ENCODE data around the gene KBTBD4. TPM values are rescaled to one million over a fixed set of nuclear protein-coding genes. Genes with fewer than 3 reads are reported as not detected.
"Not testable (repeated sequence)": the region's sequence is repeated elsewhere in the genome, so short reads cannot be mapped to it uniquely, and the experiment has no call there.

KBTBD4 gene
- total RNA-seq, 1 experiment from 2014 or later: 15.9 TPM

GRCh38 chr11:47562393-47562792, 16.4 kb downstream of the KBTBD4 start:
- H3K4me3 Mint-ChIP-seq; H3K18ac ChIP-seq (ENCODE audit: insufficient read length, low read depth, low read length); H3K4me1 ChIP-seq (ENCODE audit: insufficient read depth, low read length); H3K9me3 ChIP-seq (ENCODE audit: control insufficient read depth, low read depth, low read length); H2BK12ac ChIP-seq (ENCODE audit: insufficient read length, low read depth, low read length); H2BK120ac ChIP-seq (ENCODE audit: low read depth, low read length, poor library complexity, severe bottlenecking); H3K27ac ChIP-seq (ENCODE audit: insufficient read length, low read depth, low read length); H3K4me1 Mint-ChIP-seq; H3K9me3 Mint-ChIP-seq; H3K14ac ChIP-seq (ENCODE audit: insufficient read depth, low read length); H2BK5ac ChIP-seq (ENCODE audit: insufficient read length, low read length); H3K79me1 ChIP-seq (ENCODE audit: insufficient read depth, low read depth, low read length, poor library complexity, severe bottlenecking); H3K79me2 ChIP-seq (ENCODE audit: insufficient read depth, low read length); H4K91ac ChIP-seq (ENCODE audit: insufficient read length, low read depth, low read length); H3K4ac ChIP-seq (ENCODE audit: low read depth, low read length); DNase-seq; H3K23me2 ChIP-seq (ENCODE audit: insufficient read length, low read depth, low read length, poor library complexity, severe bottlenecking); H2BK15ac ChIP-seq (ENCODE audit: low read depth, low read length); H2AK5ac ChIP-seq (ENCODE audit: insufficient read length, low read length); H4K20me1 ChIP-seq (ENCODE audit: control insufficient read depth, insufficient read depth, insufficient read length); H3K4me2 ChIP-seq (ENCODE audit: insufficient read depth, insufficient read length, low read length); H4K8ac ChIP-seq (replicated peaks; ENCODE audit: insufficient read length, low read depth, low read length); H2AFZ ChIP-seq (ENCODE audit: low read length); H3K27ac Mint-ChIP-seq; H4K5ac ChIP-seq (ENCODE audit: insufficient read length, low read depth, low read length); H3K56ac ChIP-seq (ENCODE audit: insufficient read length, low read depth, low read length); H3K9ac ChIP-seq (ENCODE audit: extremely low read depth, insufficient read length, low read length); H2BK20ac ChIP-seq (ENCODE audit: low read depth, low read length, poor library complexity, severe bottlenecking); H3K27me3 Mint-ChIP-seq (ENCODE audit: low read depth); H3K36me3 Mint-ChIP-seq (ENCODE audit: insufficient read depth in 1 of 3, low read depth in 3 of 3); H3T11ph ChIP-seq (ENCODE audit: low read length); H3K27me3 ChIP-seq (ENCODE audit: insufficient read depth, low read length); H3K23ac ChIP-seq (ENCODE audit: insufficient read length, low read depth, low read length): not testable (repeated sequence)
- WGBS (ENCODE audit: extremely low coverage, insufficient read length, low lambda C conversion rate): no CpG with 5 or more reads among the region's 4 CpGs
